ENCODE measurements around the gene EIF3K.

GRCh38 chr19:38634757-38635482 is 15.9 kb downstream of the EIF3K start:
- TF ChIP-seq FOXM1 (IDR thresholded peaks at IDR 0.05; ENCODE audit: borderline replicate concordance) (no peak), PKNOX1 (IDR thresholded peaks at IDR 0.05) (no peak), SP1 (IDR thresholded peaks at IDR 0.05) (no peak), BHLHE40 (IDR thresholded peaks at IDR 0.05; ENCODE audit: borderline replicate concordance) (no peak), SUZ12 (IDR thresholded peaks at IDR 0.05) (no peak)

All from HEK293T (cell line).